NCI-H1105 treated with DMSO at 0.1 percent for 48 hours (cell line): ENCODE measurements around the gene RAB6D.
"Not testable (repeated sequence)": the region's sequence is repeated elsewhere in the genome, so short reads cannot be mapped to it uniquely, and the experiment has no call there.

Experiments
- DNase-seq: peaks from one replicate; lab custom pipeline; 2025; lab: John Stamatoyannopoulos, UW

Gene RAB6D

DNA sequence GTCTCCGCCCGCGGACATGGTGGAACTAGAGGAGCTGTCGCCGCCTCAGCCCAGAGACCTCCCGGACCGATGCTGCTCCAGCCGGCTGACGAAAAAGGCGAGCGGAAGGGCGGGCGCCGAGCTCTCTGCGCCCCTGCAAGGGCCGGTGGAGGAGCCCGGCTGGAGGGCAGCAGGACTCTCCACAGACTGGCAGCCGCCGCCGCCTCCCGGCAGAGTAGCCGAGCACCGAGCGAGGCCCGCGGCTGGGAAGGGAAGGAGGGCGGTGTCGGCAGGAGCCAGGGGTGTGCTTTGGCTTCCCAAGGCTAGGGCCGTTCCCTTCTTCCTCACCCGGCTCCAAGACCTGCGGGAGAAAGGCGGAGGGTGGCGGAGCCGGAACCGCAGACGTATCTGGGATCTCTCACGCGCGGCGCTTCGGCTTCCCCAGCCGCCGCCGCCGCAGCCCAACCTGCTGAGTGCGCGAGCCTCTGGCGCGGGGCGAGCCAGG, at the start of gene RAB6D:
Gene RAB6D (minus strand): TSS at position 466 of the 484 bp plus-strand sequence. CDS start 448 bp downstream, at position 18.
- DNase-seq, result not testable (repeated sequence)

DNA sequence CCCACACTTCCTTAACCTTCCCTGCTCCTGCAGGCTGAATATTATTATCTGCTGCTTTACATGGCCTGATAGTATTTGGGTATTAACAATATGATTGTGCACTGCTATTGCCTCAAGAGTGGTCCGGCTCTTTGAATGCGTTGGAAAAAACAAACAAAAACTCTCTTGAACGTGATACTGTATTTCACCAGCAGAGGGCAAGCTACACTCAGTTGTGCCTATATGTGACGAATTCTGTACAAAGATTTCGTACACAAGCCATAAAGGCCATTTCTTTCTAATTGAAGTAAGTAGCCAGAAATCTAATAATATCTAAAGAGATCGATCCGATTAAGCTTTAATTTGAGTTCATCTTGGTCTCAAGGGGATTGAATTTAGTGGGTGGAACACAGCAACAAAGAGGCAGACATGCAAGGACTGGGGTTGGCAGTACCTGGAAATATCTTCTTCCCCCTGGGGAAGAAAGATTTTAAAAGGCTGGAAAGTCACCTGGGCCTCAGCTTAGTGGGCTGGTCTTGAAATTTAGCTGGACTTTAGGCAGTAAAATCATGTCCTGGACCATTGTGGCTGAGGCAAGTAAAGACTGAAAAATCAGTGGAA, 49.3 kb upstream of the RAB6D start:
- peak; percentile 59 for DNase-seq

- DNase-seq, result no peak
These were observed 46.2 kb upstream of the RAB6D start for GRCh38 chr2:131410173-131410572.

DNA sequence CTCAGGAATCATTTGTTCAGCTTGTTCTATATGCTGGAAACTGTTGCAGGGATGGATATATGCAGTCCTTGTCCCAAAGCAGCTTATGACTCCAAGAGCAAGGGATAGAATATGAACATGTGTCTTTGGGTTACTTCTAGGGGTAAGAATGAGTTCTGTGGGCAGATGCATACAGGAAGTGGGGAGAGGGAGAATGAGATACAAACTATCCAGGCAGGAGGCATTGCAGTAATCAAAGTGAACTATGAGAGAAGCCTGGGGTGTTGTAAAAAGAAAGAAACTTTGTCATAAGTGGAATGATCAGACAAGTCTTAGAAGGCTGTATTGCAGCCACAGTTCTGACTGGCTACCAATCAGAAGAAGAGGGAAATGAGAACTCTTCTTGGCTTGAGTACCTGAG, 44.8 kb upstream of the RAB6D start:
- no peak for DNase-seq

- no peak for DNase-seq
These were observed 44.2 kb upstream of the RAB6D start for GRCh38 chr2:131408207-131408606.

GRCh38 chr2:131404753-131405152, 40.8 kb upstream of the RAB6D start:
- DNase-seq, result no peak

GRCh38 chr2:131402320-131403039, 38.5 kb upstream of the RAB6D start:
- DNase-seq, result no peak

DNA sequence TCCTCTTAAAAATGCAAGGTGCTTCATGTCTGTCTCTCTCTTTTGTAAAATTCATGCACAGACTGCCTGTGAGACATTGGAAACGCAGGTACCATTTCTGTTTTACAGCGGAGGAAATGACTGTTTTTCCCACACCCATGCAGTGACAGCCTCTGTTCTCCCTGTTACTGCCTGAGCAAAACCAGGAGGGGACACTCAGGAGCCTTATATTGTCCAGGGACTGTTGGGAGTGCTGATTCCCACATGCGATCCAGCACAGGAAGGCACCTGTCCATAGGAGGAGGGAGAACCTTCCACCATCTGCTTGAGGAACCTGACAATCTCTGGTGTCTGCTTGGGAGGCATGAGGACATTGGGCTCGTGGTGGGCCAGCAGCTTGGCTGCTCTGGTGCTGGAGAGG, 36.9 kb upstream of the RAB6D start:
- DNase-seq, result no peak

GRCh38 chr2:131400441-131400840, 36.5 kb upstream of the RAB6D start:
- not testable (repeated sequence) for DNase-seq

GRCh38 chr2:131396209-131396608, 32.2 kb upstream of the RAB6D start:
- not testable (repeated sequence) for DNase-seq

- not testable (repeated sequence) for DNase-seq
These were observed 31.2 kb upstream of the RAB6D start for GRCh38 chr2:131395024-131395645.

- DNase-seq, result no peak
These were observed 30.4 kb upstream of the RAB6D start for GRCh38 chr2:131394147-131394931.

- DNase-seq, result not testable (repeated sequence)
These were observed 28.0 kb upstream of the RAB6D start for GRCh38 chr2:131391953-131392352.

DNA sequence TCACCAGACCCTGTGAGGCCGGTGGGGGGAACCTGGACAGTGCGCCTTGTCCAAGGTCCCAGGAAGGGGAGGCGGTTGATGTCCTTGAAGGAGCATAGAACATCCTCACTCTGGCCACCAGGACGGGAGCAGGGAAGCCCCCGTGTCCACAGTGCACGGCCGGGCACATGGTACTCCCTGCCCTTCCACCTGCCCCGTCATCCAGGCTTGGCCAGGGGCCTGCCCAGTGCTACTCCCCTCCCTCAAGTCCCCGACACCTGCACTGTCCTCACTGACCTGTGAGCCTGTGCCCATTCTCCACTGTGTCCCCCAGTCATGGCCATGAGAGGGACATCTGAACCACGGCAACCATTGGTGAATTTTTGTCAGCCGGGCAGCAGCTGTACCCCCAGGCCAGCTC, 27.5 kb upstream of the RAB6D start:
- not testable (repeated sequence) for DNase-seq

- DNase-seq, result not testable (repeated sequence)
These were observed 26.6 kb upstream of the RAB6D start for GRCh38 chr2:131390495-131391130.

DNA sequence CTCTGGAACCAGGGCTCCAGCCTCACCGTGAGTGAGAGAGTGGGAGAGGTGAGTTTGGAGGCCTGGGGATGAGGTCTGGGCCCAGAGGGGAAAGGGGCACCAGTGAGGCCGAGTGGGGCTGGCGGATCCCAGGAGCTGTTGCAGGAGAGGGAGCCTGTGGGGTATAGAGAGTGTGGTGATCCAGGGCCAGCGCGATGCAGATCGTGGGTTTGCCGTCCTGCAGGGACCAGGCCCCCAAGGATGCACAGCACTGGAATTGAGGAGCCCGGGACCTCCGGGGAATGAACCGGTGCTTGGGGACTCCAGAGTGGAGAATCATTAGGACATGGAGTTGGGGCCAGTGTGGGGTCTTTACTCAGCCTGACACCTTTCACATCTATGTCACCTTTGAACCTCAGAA, 25.7 kb upstream of the RAB6D start:
- no peak for DNase-seq

DNA sequence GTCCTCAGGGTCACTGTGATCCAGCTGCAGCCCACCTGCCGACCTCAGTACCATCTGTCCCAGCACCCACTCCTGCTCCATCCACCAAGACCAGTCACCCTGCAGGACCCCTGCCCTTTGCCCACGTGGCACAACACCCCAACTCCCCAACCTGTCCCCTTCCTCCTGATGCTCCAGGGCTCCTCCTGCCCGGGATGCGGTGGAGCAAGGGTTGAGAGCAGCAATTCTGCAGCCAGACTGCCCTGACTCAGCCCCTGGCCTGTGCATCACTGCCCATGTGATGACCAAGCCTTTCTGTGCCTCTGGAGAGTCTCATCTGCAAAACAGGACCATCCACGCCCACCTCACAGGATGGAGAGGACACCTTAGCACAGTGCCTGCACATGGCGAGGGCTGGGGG, 24.9 kb upstream of the RAB6D start:
- DNase-seq, result not testable (repeated sequence)

DNA sequence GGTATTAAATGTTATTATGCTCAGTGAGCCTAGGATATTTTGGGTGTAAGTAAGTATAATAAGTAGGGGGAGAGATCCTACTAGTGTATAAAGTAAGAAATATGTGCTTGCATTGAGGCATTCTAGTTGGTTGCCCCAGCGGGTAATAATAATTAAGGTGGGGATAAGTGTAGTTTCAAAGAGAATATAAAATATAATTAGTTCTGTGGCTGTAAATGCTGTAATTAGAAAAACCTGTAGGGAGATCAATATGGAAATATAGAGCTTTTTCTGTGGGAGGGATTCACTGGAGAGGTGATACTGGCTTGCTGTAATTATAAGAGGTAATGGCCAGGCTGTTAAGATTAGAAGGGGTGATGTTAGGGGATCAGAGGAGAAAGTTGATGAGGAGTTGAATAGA, 9.1 kb upstream of the RAB6D start:
- DNase-seq, result not testable (repeated sequence)

GRCh38 chr2:131369954-131370353, 6.0 kb upstream of the RAB6D start:
- DNase-seq, result no peak

GRCh38 chr2:131368493-131369066, 4.6 kb upstream of the RAB6D start:
- not testable (repeated sequence) for DNase-seq

GRCh38 chr2:131367352-131367751, 3.4 kb upstream of the RAB6D start:
- DNase-seq, result no peak
